CD4-positive, alpha-beta T cell treated with Interleukin-10 for 1 hour (primary cell): ENCODE measurements around the gene GRM1.

Experiments
- DNase-seq: peaks from one replicate; pipeline ENCODE4 v3.0.0-alpha.2; 2020

The GRM1 gene

DNA sequence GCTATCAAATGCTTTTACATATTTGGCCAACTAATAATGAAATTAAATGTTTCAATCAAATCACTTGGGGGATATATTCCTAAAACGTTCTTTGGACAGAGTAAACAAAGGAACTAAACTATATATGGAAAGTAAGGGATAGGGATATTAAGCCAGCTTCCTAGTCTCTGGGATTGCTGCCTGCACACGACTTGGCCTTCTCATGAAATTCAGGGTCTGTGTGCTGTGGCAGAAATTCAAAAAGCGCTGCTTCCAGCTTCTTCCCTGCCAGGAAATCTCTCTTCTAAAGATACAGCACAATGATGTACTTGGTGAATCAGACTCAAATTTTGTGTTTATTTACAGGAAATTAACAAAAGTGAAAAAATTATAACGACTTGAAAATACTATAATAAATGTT is 308.5 kb downstream of the GRM1 start:
- DNase-seq, result no peak

DNA sequence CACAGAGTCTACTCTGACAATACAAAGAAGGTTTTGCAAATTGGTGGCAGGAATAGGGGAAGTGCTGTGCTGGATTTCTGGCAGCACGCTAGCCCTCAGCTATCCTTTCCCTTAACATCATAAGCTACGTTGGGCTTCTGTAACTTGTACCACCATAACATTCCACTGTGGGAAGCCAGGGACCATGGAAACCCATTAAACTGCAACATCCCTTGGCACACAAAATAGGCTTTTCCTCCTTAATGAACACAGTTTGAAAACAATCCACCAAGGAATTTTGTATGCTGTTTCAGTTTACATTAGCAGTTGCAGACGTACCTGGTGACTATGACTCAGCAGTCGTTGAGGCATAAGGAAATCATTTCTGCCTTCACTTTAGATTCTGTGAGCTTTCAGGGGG is 310.9 kb downstream of the GRM1 start:
- no peak for DNase-seq

DNA sequence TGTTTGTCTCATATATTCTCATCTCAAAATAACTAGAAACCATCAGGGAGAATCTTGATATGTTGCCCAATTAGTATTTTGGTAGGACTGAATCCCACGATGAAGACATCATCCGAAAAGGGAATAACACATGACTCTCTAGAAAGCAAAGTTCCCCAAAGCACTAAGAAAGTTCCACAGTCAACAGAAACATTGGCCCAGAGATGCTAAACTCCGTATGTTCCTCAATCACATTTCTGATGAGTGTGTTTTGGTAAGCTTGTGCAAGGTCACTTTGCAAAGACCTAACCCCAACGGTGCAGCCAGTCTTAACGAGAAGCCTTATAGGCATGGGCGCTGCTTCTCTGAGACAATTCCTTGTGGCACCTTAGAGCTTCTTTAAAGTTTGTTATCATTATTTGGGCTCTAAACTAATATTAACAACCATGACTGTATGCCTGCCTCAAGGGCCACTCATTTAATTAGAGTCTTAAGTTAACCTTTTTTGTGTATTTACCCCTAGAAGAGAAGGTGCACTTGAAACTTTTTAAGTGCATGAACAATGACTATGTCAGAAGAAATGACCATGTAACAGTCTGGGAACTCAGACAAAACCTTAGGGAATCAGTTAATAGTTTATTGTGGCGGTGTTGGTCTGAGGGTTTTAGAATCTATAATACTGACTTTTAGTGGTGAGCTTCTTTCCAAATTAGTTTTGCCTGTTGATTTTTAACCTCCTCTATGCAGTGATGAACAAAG is 312.8 kb downstream of the GRM1 start:
- no peak for DNase-seq

DNA sequence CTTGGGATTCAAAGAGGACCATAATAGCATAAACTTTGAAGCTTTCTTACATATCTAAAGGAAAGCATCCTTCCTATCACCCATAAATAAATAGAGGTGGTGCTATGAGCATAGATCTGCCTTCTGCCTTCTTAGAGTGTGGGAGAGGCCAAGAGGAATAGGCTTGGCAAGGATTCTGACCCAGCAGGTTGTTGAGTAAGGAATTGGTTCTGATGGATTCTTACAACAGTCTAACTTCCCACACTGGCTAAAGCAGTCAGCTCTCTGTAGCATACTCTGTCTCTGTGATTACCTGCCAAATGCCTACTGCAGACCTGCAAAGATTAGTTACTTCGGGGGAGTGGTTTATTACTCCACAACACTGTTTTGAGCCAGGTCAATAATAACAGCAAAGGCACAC is 316.7 kb downstream of the GRM1 start:
- DNase-seq, result no peak

DNA sequence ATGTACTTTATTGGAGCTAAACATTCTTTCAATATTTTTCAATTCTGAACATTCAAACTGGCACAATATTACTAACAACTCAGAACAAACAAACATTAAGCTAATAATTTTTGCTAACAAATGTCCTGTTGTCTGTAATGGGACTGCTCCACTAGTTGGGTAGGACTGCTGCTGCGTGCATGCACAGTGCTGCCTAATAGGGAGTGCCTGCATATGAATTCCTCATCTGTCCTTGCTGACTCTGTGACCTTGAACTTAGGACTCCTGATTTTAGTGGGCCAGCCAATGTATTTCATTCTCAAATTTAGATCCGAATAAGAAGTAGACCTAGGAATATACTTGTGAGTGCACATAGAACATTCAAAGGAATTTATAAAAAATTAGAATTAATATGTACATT is 318.2 kb downstream of the GRM1 start:
- no peak for DNase-seq

DNA sequence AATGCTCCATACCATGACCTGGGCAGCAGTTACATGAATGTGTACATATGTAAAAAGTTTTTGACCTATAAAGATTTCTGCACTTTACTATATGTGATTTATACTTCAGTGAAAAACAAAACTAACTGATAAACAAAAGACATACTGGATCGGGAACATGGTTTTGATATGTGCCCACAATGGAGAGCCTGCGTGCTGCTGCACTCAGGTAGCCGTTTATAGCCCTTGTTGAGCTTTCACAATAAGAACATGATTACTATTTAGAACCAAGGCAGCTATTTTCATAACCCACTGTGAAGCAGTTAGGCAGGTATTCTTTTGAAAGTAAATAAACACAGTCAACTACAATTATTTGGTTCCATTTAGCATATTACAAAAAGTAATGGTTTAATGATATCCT is 318.8 kb downstream of the GRM1 start:
- DNase-seq, result no peak

DNA sequence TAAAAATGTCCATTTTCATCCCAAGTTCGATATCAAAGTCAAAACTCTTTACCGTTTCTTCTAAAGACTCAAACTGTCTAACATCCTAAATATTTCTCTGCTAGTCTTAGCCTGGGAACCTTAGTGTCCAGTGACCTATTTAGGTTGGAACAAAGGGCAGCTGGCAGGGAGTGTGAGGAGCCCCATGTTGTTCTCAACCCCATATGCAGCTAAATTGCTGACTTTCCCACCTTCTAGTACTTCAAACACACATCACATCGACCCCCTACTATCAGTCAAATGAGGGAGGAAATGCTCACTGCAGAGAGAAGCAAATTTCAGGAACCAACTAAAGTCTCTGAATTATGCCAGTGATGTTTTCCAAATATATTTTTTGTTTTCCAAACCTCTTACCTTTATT is 322.2 kb downstream of the GRM1 start:
- DNase-seq, result no peak

DNA sequence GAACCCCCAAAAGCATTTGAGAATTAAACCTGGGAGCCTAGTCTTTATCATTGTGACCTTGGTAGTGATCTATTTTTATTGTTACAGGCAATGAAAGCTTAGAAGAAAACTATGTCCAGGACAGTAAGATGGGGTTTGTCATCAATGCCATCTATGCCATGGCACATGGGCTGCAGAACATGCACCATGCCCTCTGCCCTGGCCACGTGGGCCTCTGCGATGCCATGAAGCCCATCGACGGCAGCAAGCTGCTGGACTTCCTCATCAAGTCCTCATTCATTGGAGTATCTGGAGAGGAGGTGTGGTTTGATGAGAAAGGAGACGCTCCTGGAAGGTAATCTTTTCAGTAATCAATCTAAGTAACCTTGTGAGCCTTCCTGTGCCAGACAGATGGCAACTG is 323.3 kb downstream of the GRM1 start:
- no peak for DNase-seq

DNA sequence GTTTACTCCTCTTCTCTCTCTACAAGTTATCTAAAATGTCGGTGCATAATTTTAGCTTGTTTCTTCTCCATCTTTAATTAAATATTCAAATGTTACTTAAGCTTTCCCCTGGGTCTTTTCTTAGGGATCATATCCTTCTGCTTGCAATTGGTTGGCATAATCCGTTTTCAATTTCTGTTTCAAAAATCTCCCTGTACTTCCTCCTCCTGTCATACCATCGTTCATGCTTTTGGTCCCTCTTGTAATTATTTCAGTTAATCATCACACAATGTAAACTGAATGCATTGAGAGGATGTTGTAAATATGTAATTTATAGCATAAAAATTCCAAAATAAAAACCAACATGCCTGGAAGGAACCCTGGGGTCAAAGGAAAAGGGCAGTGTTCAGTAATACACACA is 325.6 kb downstream of the GRM1 start:
- DNase-seq, result no peak

DNA sequence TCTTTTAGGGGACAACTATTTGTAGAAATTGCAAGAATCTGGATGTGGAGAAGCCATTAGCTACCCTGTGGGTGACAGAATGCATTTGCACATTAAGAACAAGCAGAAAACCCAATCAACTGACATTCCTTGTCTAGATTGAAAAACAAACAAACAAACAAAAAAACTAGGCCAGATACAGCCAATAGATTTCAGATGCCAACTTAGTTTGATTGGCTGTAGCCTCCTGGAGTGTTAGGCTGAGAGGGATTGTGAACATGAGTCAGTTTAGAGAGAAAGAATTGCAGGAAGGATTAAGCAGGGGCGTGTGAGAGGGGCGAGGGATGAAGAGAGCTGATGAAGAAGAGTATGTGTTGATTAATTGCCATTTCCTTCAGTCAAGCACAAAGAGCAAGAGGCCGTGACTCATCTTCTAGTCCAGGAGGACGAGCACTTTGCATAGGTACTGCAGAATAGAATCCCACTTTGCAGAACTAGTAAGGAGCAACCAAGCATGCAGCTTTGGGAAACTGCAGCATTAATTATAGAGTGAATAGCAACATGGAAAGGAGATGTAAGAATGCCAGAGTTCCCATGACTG is 326.7 kb downstream of the GRM1 start:
- DNase-seq, result no peak

DNA sequence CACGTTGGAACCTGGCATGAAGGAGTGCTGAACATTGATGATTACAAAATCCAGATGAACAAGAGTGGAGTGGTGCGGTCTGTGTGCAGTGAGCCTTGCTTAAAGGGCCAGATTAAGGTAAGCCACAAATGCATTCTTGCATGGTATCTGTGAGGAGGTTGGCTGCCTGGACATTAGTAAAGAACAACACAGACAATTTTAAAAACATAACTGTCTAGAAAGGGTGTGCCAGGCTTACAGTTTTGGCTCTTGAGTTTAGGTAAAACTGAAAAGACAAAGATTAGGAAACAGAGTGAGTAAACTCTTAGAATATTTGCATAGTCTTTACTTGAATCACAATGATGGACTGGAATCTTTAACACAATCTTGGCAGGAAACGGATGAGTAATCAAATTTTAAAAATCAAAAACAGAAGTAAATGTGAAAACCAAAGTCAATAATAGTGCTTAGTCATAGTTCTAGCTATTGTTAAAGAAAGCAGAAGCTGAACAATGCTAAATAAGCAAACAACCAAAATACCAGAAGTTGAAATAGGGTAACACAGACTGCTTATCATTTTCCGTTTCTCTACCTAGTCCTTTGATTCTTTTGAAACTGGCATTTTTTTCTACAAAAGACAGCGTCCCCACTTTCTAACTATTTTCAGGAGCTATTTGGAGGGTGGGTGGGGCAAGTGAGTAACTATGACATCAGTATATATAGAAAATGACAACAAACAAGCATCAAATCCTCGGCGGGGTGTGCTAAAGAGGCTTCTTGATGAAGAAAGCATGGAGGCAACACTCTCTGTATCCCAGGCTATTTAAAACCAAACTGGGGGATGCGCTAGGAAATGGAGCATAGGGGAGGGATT is 328.9 kb downstream of the GRM1 start:
- no peak for DNase-seq

DNA sequence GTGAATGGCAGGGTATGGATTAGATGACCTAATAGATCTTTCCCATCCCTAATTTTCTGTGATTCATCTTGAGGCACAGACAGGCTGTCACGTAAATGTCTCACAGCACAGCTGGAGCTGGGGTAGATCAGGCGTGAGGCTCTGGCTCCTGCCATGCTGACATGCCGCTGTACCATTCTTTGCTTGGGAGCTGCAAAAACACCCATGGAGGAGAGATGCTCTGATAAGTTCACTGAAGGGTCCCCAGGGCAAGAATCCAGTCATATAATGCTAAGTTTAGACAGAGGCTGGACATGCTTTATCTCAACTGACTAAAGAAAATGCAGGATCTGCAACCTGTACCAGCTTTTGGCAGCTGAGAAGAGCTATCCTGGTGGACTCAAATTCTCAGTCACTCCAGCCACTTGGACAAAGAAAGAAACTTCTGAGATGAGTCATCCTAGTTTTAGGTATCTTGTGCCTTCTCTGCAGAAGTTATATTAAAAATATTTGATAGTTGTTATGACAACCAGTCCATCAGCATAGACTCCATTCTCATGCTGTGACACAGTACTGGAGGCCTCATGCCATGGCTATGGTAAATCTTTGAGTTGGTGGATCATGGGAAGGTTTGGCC is 329.7 kb downstream of the GRM1 start:
- DNase-seq, result no peak

DNA sequence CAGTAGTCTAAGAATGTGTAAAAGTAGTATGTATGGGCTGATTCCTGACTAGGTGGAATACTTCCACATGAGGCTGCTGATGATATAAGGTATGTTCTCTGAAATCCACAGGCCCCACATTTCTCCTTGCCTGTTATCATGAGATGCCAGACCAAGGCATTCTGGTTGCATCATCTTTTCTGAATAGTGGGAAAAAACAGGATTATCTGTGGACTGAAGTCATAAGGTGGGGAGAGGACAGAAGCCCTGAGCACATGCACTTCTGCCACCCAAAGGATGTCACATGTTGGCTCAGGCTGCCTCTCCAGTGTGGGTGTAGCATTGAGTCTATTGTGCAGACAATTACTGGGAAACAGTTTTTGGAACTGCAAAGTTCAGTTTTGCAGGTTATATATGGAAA is 330.3 kb downstream of the GRM1 start:
- no peak for DNase-seq

DNA sequence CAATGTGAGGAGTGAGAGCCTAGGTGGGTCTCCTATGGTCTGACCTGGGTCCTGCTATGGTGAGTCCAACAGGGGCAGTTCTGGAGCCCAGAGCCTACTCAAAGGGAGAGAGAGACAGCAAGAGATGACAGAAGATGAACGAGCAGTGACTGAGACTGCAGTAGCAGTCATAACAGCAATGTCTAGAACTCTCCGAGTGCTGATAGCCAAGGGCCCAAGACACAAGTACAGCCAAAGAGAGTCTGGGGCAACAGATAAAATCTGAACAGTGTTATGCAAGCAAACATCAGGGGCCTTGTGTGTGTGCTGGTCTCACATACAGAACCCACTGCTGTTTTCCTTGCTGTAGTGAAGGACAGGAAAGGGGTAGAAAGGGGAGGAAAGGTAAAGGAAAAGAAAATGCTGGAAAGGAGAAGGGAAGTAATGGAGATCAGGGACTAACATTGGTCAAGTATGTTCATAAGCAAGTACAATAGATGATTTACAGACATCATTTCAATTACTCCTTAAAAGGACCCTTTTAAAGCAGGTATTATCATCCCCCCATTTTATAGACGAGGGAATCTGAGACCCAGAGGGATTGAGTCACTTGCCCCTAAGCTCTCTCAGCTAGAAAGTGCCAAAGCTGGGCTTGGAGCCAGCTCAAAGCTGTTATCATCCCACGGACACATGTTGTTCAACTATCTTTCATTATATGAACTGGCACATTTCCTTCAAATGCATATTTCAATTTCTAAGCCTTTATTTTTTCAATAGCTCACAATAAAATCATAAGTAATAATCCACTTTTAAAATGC is 332.5 kb downstream of the GRM1 start:
- DNase-seq, result no peak

DNA sequence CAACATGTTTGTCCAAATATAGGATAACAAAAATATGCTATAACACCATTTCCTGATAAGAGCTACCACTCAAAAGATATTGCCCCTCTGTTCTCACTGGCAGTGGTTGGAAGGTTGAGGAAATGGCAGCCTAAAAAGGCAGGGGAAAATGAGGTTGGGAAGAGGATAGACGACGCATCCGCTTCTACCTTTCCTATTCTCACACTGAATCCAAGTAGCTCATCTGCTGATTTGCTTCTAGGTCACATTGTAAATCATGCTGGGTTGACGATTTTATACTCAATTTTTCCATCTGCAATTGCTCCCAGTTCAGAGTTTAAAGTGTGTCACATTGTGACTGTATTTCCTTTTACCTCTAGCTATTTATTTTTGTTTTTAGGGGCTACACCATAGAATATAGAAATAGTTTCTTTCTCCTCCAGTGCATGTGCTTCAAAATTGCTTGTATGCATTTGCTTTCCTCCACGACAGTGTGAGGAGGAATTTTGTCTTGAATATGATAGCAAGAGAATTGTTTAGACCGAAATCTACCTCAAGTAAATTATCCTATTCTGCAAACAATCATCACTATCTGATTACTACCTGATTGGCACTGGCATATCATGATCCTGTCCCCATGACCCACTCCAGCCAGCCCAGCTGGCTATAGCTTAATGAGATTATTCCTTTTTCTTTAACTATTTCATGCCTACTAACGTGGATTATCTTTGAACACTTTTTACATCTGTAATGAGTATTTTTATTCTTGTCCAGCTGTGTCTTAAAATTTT is 335.2 kb downstream of the GRM1 start:
- no peak for DNase-seq

DNA sequence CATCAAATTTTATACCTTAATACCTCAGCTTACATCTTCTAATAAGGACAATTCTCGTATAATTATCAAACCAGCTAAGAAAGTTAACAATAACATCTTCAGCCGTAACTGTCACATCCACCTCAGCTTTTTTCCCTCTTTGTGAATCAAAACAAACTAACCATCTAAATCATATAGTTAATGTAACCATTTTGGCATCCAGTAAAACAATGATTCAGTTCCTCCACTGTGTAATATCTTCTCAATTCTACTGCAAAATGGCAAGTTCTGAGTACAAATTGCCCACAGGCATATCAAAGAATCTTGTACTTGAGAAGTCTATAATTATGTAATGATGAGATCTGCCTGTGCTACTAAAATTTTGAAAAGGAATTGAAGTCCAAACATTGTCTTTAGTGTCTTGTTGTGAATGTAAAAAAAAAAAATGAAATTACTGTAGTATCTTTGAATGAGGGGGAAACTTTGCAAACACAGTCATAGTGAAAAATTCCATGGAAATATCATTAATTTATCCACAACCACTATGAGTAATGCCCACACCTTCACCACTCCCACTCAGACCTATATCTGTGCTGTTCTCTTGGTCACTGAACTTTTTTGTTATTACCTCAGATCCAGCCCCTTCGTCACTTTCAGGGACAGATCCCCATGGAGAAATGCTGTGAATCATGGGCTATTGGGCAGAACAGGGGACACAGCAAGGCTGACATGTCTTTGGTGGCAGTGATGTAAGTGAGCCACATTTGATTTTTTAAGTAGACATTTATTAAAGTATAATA is 336.1 kb downstream of the GRM1 start:
- no peak for DNase-seq

DNA sequence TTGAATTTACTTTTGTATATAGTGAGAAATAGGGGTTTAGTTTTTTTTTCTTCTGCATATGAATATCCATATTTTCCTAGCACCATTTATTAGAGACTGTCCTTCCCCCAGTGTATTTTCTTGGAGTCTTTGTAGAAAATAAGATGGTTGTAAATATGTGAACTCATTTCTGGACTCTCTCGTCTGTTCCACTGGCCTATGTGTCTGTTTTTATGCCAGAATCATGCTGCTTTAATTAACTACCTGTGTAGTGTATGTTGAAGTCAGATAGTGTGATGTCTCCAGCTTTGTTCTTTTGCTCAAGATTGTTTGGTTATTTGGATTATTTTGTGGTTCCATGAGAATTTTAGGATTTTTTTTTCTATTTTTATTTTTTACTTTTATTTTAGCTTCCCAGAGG is 338.2 kb downstream of the GRM1 start:
- no peak for DNase-seq

DNA sequence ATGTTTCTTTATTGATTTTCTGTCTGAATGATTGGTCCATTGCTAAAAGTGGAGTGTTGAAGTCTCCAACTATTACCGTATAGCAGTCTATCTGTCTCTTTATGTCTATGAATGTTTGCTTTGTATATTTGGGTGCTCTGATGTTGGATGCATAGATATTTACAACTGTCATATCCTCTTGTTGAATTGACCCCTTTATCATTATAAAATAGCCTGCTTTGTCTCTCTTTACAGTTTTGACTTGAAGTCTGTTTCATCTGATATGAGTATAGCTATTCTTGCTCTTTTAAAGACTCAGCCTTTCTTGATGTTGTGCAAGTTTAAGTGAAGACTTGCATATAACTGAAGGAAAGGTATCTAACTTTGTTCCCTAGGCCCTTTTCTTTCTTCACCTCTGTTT is 341.0 kb downstream of the GRM1 start:
- DNase-seq, result no peak

DNA sequence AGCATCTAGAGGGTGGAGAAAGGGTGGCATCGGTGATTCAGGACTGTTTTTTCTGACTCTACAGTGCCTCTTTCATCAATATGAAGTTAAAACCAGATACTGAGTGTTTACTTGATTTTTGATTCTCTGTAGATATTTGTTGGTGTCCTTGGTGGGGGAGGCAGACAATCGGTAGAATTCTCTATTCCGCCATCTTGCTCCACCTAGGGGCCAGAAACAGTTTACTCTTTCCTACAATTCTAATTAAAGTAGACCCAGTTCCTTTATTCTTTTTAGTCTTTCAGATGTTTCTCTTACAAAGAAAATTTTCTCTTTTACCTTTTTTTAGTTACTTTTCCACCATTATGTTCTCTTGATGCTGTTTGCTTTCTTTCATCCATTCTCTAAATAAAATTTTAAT is 352.6 kb downstream of the GRM1 start:
- DNase-seq, result no peak

DNA sequence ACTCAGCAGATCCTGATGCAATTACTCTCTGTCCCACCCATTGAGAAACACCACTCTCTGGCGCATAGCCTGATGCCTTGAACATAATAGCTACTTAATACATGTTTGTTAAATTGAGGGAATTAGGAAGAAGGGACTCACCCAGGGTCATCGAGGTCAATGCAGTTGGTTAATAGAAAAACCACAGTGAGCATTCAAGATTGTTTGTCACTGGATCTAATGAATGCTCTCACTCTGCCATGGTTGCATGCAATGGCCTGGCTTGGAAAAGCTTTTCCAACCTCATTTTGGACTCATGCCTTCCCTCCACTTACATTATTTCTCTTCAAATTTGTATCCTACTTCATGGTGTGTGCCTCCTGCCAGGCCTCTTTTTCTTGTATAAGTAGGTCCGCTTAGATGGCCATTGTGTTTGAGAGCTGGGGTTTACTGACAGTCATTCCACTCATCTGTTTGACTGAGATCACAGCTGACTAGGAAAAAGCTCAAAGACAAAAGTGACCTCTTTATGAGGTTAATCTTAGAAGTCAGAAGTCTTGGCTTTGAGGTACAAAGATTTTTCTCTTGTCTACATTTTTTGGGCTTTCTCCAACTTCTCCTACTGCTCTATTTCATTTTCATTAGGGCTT is 360.0 kb downstream of the GRM1 start:
- DNase-seq, result no peak

DNA sequence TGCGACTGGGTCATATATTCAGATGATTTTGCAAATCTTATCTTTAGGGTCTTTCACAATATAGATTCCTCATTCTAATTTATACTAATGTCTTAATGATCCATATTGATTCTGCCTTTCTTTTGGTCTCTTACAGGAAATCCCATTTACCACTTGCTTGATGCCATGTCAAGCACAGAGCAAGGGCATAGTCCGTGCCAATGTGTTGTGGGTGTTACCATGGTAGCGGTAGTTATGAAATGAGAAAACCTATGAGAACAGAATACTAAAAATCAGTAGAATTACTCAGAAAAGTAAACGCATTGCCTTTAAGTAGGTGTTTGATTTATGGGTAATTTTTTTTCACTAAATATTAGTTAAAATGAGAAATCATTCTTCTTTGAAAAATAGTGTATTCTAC is 360.9 kb downstream of the GRM1 start:
- no peak for DNase-seq
